ENCODE results near the gene HES3.

The HES3 gene

DNA sequence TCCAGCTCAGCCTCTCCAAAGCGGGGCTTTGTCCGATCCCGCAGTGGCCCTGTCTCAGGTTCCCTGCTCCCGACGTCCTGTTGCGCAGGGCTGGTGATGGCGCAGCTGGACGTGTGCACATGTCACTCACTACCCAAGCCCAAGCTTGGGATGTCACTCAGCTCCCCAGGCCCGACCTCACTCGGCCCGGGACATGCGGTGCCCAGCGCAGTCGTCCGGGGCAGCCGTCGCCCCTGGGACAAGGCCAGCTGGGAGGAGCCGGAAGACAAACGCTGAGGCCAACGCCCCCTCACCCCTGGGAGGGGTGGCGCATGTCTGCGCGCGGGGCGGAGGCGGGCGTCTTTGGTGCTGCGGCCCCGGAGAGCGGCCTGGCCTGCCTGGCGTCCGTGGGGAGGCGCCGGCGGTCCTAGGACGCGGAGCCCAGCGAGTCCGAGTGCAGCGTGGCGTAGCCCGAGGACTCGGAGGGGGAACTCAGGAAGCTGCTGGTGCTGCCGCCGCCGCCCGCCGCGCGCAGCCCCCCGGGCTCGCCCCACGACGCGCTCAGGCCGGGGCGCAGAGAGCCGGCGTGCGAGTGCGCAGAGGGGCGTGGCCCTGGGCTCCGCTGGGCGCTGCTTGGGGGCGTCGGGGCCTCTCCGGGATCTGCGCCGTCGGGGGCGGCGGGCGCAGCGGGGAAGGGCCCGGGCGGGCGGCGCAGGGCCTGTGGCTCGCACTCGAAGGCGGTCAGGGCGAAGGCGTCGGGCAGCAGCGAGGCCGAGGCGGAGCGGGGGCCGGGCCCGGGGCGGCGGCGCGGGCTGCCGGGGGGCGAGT lies 5.2 kb downstream of the HES3 start:
- Histone ChIP-seq H3K9me3 (ENCODE audit: insufficient read depth, low read length) (no peaks in the 10 kb centered on the region), H3K27me3 (ENCODE audit: low read depth, low read length) (no peaks in the 10 kb centered on the region), H3K27ac (ENCODE audit: low read length) (no peak overlapping the region), H3K4me3 (ENCODE audit: low read length) (no peak overlapping the region), H2AFZ (ENCODE audit: low read depth, low read length) (no peak overlapping the region), H3K4me1 (ENCODE audit: low read length) (peaks cover 4% of the 10 kb centered on the region; the same call in 1 of the 2 replicates), H3K79me2 (ENCODE audit: low read length) (no peaks in the 10 kb centered on the region), H3K4me2 (ENCODE audit: low read length) (no peak overlapping the region), H4K20me1 (ENCODE audit: insufficient read depth, low read length) (no peaks in the 10 kb centered on the region), H3K36me3 (replicated peaks; ENCODE audit: low read depth, low read length) (no peaks in the 10 kb centered on the region), H3K9ac (ENCODE audit: low read length) (no peak overlapping the region)
- no peak for TF ChIP-seq EZH2phosphoT487 (IDR thresholded peaks at IDR 0.05; ENCODE audit: low read depth)
- TF ChIP-seq, protein P1, sequence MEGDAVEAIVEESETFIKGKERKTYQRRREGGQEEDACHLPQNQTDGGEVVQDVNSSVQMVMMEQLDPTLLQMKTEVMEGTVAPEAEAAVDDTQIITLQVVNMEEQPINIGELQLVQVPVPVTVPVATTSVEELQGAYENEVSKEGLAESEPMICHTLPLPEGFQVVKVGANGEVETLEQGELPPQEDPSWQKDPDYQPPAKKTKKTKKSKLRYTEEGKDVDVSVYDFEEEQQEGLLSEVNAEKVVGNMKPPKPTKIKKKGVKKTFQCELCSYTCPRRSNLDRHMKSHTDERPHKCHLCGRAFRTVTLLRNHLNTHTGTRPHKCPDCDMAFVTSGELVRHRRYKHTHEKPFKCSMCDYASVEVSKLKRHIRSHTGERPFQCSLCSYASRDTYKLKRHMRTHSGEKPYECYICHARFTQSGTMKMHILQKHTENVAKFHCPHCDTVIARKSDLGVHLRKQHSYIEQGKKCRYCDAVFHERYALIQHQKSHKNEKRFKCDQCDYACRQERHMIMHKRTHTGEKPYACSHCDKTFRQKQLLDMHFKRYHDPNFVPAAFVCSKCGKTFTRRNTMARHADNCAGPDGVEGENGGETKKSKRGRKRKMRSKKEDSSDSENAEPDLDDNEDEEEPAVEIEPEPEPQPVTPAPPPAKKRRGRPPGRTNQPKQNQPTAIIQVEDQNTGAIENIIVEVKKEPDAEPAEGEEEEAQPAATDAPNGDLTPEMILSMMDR (IDR thresholded peaks at IDR 0.05; ENCODE audit: low read depth, low read length): no peak

DNA sequence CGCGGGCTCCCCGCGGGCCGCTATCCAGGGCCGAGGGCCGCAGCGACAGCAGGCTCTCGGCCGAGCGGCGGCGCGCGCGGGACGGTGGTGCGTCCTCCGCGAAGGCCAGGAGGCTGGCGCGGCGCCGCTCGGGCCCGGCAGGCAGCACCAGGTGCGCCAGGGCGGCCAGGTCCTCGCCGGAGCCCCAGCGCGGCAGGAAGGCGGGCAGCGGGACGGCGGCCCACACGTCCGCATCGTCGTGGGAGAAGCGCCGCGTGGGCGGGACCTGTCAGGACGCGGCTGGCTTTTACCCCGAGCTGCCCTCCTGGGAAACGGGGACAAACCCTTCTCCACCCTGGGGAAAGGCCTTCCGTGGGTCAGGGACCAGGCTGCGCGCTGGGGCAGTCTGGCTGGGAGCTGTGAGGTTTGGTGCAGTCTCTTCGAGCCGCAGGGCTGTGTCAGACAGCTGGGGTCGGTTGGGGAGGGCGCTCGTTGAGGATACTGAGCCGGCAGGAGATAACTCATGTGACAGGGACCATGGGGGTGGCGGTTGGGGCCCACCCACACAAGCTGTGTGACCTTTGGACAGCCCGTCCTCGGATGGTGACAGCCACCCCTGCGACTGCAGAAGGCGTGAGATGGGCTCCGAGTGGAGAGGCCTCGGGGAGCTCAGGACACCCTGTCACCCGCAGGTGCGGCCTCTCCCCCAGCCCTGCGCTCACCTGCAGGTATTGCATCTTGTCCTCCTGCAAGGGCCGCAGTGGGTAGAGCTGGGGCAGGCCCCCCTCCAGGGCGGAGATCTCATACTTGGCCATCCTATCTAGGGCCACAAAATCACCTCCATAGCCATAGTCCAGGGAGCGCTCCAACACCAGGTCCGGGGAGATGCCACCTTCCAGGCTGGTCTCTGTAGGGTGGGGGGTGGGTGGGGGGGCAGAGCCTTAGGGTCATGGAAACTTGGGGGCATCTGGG lies 6.0 kb downstream of the HES3 start:
- Histone ChIP-seq H3K27me3 (ENCODE audit: low read depth, low read length) (no peaks in the 10 kb centered on the region), H3K9me3 (ENCODE audit: insufficient read depth, low read length) (no peaks in the 10 kb centered on the region), H3K79me2 (ENCODE audit: low read length) (no peaks in the 10 kb centered on the region), H3K27ac (ENCODE audit: low read length) (no peak overlapping the region), H3K4me1 (ENCODE audit: low read length) (peaks cover 4% of the 10 kb centered on the region; the same call in 1 of the 2 replicates), H3K36me3 (replicated peaks; ENCODE audit: low read depth, low read length) (no peaks in the 10 kb centered on the region), H3K9ac (ENCODE audit: low read length) (no peak overlapping the region), H3K4me2 (ENCODE audit: low read length) (no peak overlapping the region), H2AFZ (ENCODE audit: low read depth, low read length) (no peak overlapping the region), H4K20me1 (ENCODE audit: insufficient read depth, low read length) (no peaks in the 10 kb centered on the region), H3K4me3 (ENCODE audit: low read length) (no peak overlapping the region)
- TF ChIP-seq, protein P1 (IDR thresholded peaks at IDR 0.05; ENCODE audit: low read depth, low read length): no peak
- TF ChIP-seq EZH2phosphoT487 (IDR thresholded peaks at IDR 0.05; ENCODE audit: low read depth): no peak

DNA sequence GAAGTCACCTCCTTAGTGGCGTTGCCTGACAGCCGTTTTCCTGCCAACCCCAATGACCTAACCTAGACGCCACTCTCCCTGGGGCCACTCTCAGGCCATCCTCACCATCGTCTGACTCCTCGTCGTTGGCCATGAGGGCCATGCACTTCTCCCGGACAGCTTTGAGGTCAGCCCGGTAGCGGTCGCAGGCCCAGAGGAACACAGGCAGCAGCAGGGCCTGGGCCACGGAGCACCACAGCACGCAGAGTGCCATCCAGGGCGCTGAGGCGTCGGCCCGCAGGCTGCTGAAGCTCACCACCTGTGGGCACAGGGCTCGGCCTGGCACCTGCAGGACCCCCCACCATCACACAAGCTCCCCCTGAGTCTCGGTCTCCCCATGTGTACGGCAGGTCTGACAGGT lies 7.3 kb downstream of the HES3 start:
- Histone ChIP-seq H4K20me1 (ENCODE audit: insufficient read depth, low read length) (no peaks in the 10 kb centered on the region), H3K27me3 (ENCODE audit: low read depth, low read length) (no peaks in the 10 kb centered on the region), H3K9ac (ENCODE audit: low read length) (no peak overlapping the region), H3K79me2 (ENCODE audit: low read length) (no peaks in the 10 kb centered on the region), H3K9me3 (ENCODE audit: insufficient read depth, low read length) (no peaks in the 10 kb centered on the region), H3K4me2 (ENCODE audit: low read length) (no peak overlapping the region), H3K4me1 (ENCODE audit: low read length) (peaks cover 4% of the 10 kb centered on the region; the same call in 1 of the 2 replicates), H3K36me3 (replicated peaks; ENCODE audit: low read depth, low read length) (no peaks in the 10 kb centered on the region), H2AFZ (ENCODE audit: low read depth, low read length) (no peak overlapping the region), H3K27ac (ENCODE audit: low read length) (no peak overlapping the region), H3K4me3 (ENCODE audit: low read length) (no peak overlapping the region)
- no peak for TF ChIP-seq EZH2phosphoT487 (IDR thresholded peaks at IDR 0.05; ENCODE audit: low read depth)
- TF ChIP-seq, protein P1 (IDR thresholded peaks at IDR 0.05; ENCODE audit: low read depth, low read length): no peak

All from OCI-LY3 (cell line).